Fibroblast of lung (primary cell): ENCODE measurements around the gene CARD19.

Experiments
- CTCF ChIP-seq, 2 donors: IDR thresholded peaks in 1 of 2; conservative IDR thresholded peaks in 1 of 2; 1 replicate in 1 of 2; 2 replicates in 1 of 2; pipeline ENCODE4 v1.5.1; 2011 to 2012; ENCODE audit warnings: low read length in 2 of 2, control low read depth in 1 of 2, inconsistent platforms in 1 of 2, low read depth in 1 of 2, mild to moderate bottlenecking in 1 of 2
- EZH2 ChIP-seq: IDR thresholded peaks from 2 replicates; pipeline ENCODE4 v1.5.1; 2012; ENCODE audit warnings: low read length, control low read depth, mild to moderate bottlenecking; ENCODE audit errors: missing control alignments

- TF ChIP-seq CTCF (conservative IDR thresholded peaks at IDR 0.05 in 1 of 2, IDR thresholded peaks at IDR 0.05 in 1 of 2; ENCODE audit: low read depth in 1 of 2, low read length in 2 of 2): no peak
- TF ChIP-seq EZH2: no peak
Observed at GRCh38 chr9:93087971-93088655, 7.9 kb upstream of the CARD19 start.
